ENCODE results near the gene ZNF133. TPM values are rescaled to one million over a fixed set of nuclear protein-coding genes. Genes with fewer than 3 reads are reported as not detected.

The ZNF133 gene
- total and polyA plus RNA-seq, 2 of the 13 experiments (the other 11 are each of a cell fraction or from before 2014, with no cell fraction given) = 23.5 to 26.7 TPM

GRCh38 chr20:18287915-18288748 lies at the start of gene ZNF133 (continued):
- TF ChIP-seq ZNF549 (CRISPR knock-in tag; IDR thresholded peaks at IDR 0.05) = no peak; the same call in 1 of the 2 replicates
- no peak for TF ChIP-seq TCF7L2 (IDR thresholded peaks at IDR 0.05; ENCODE audit: low read depth, low read length)
- TF ChIP-seq MXD1 (CRISPR knock-in tag; IDR thresholded peaks at IDR 0.05) = peak; percentile 62; the same call in 1 of the 2 replicates
- TF ChIP-seq ZNF780A (CRISPR knock-in tag; IDR thresholded peaks at IDR 0.05) = 0 out of 2 replicates have a peak, but pooled peaks have one; percentile 43
- no peak for TF ChIP-seq BCL6 (CRISPR knock-in tag; IDR thresholded peaks at IDR 0.05)
- TF ChIP-seq THYN1 (CRISPR knock-in tag; IDR thresholded peaks at IDR 0.05; ENCODE audit: borderline replicate concordance, low read depth) = no peak
- peak; percentile 74; the same call in 1 of the 2 replicates for TF ChIP-seq ZHX1 (CRISPR knock-in tag; IDR thresholded peaks at IDR 0.05; ENCODE audit: low read depth)
- peak; percentile 80 for TF ChIP-seq ZMAT3 (CRISPR knock-in tag; conservative IDR thresholded peaks at IDR 0.05)
- peak; percentile 87 for TF ChIP-seq ZBTB38 (CRISPR knock-in tag; IDR thresholded peaks at IDR 0.05)
- TF ChIP-seq ZNF766 (CRISPR knock-in tag; IDR thresholded peaks at IDR 0.05; ENCODE audit: borderline replicate concordance) = peak; percentile 56; the same call in 1 of the 2 replicates
- peak; percentile 20; the same call in 1 of the 2 replicates for TF ChIP-seq FOXO1 (CRISPR knock-in tag; IDR thresholded peaks at IDR 0.05)
- peak; percentile 11 to 23; a peak in 1 of 4 replicates for TF ChIP-seq EP300 (IDR thresholded peaks at IDR 0.05; ENCODE audit: low read depth in 2 of 2, low read length in 2 of 2)
- TF ChIP-seq EP300 (CRISPR knock-in tag; IDR thresholded peaks at IDR 0.05; ENCODE audit: borderline replicate concordance) = 0 out of 2 replicates have a peak, but pooled peaks have one; percentile 3
- TF ChIP-seq ZNF501 (CRISPR knock-in tag; IDR thresholded peaks at IDR 0.05) = peak; percentile 99
- TF ChIP-seq ZNF337 (CRISPR knock-in tag; IDR thresholded peaks at IDR 0.05; ENCODE audit: borderline replicate concordance, low read depth) = peak; percentile 86; the same call in 1 of the 2 replicates
- no peak for TF ChIP-seq JDP2 (CRISPR knock-in tag; IDR thresholded peaks at IDR 0.05; ENCODE audit: borderline replicate concordance)
- peak; percentile 97 for TF ChIP-seq RBFOX2 (IDR thresholded peaks at IDR 0.05; ENCODE audit: low read depth, low read length)
- peak; percentile 70; the same call in 1 of the 2 replicates for TF ChIP-seq PRDM15 (CRISPR knock-in tag; IDR thresholded peaks at IDR 0.05)
- TF ChIP-seq TAF15 (IDR thresholded peaks at IDR 0.05; ENCODE audit: low read depth, low read length, poor library complexity, severe bottlenecking) = peak; percentile 64
- no peak; the same call in 1 of the 2 replicates for TF ChIP-seq ZNF746 (CRISPR knock-in tag; IDR thresholded peaks at IDR 0.05)
- peak; percentile 64 for TF ChIP-seq RFXANK (CRISPR knock-in tag; IDR thresholded peaks at IDR 0.05)
- TF ChIP-seq PHF21A (CRISPR knock-in tag; IDR thresholded peaks at IDR 0.05) = peak; percentile 73; the same call in 1 of the 2 replicates
- TF ChIP-seq EEA1 (CRISPR knock-in tag; IDR thresholded peaks at IDR 0.05; ENCODE audit: borderline replicate concordance) = peak; percentile 45; the same call in 1 of the 2 replicates
